Measurements from ENCODE around the gene KCNIP4. TPM values are rescaled to one million over a fixed set of nuclear protein-coding genes. Genes with fewer than 3 reads are reported as not detected.

Gene KCNIP4
- total and polyA plus RNA-seq, 8 donors: 0.05 TPM; not detected in 7

DNA sequence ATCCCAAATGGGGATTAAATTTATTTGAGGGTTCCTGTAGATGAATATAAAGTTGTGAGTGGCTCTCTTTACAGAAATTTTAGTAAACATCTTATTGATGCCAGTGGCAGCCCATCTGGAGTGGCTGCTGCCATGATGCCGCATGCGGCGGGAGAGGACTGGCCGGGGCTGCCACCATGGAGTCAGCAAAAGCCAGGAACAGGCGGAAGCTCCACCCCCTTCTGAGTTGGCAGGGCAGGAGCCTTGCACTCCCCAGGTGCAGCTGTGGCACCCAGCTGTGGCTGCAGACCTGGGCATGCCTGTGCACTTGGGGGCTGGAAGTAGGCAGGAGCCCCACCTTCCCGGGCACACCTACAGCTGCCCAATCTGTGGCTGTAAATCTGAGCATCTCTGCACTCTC is 92.3 kb downstream of the KCNIP4 start:
- no peak for FAIRE-seq
- TF ChIP-seq, protein P1, sequence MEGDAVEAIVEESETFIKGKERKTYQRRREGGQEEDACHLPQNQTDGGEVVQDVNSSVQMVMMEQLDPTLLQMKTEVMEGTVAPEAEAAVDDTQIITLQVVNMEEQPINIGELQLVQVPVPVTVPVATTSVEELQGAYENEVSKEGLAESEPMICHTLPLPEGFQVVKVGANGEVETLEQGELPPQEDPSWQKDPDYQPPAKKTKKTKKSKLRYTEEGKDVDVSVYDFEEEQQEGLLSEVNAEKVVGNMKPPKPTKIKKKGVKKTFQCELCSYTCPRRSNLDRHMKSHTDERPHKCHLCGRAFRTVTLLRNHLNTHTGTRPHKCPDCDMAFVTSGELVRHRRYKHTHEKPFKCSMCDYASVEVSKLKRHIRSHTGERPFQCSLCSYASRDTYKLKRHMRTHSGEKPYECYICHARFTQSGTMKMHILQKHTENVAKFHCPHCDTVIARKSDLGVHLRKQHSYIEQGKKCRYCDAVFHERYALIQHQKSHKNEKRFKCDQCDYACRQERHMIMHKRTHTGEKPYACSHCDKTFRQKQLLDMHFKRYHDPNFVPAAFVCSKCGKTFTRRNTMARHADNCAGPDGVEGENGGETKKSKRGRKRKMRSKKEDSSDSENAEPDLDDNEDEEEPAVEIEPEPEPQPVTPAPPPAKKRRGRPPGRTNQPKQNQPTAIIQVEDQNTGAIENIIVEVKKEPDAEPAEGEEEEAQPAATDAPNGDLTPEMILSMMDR (IDR thresholded peaks at IDR 0.05): no peak
- Histone ChIP-seq H3K27ac (no peak overlapping the region), H3K4me3 (no peak overlapping the region), H3K27me3 (no peaks in the 10 kb centered on the region), H3K36me3 (no peaks in the 10 kb centered on the region), H3K4me1 (no peaks in the 10 kb centered on the region), H3K9me3 (no peaks in the 10 kb centered on the region)
- WGBS, 2 donors: 60% methylated on average over 6 of the region's 6 CpGs
- no peak for ATAC-seq
- peak in 1 of 6 donors; percentile 42 for DNase-seq
- intact Hi-C loops (cut with DNase I): no loop called here

DNA sequence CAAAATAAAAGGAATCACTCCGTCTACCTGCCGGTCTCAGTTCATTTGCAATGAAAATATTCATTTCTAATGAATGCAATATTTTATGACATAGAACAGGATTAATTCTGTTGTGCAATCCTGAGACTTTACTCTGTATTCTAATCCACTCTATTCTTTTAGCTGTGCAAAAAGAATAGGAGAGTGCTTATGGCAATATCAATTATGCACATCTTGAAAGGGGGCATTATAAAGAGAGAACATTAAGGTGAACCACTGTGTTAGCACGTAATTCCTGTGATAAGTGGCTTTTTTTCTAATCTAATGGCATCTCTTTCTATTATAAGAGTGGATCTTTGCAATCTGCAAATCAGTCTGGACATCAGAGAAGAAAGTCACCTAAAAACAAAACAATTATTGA is 99.5 kb downstream of the KCNIP4 start:
- H3K4me1 ChIP-seq: no peaks in the 10 kb centered on the region
- no peak overlapping the region for H3K4me3 ChIP-seq
- DNase-seq (no peak), FAIRE-seq (no peak), ATAC-seq (no peak)
- H3K36me3 ChIP-seq: no peaks in the 10 kb centered on the region
- intact Hi-C loops (cut with DNase I): no loop called here
- no peaks in the 10 kb centered on the region for H3K9me3 ChIP-seq
- WGBS, 2 donors: 66 to 77% methylated on average over 3 of the region's 3 CpGs
- TF ChIP-seq, protein P1 (IDR thresholded peaks at IDR 0.05): no peak
- H3K27me3 ChIP-seq: no peaks in the 10 kb centered on the region
- no peak overlapping the region for H3K27ac ChIP-seq

DNA sequence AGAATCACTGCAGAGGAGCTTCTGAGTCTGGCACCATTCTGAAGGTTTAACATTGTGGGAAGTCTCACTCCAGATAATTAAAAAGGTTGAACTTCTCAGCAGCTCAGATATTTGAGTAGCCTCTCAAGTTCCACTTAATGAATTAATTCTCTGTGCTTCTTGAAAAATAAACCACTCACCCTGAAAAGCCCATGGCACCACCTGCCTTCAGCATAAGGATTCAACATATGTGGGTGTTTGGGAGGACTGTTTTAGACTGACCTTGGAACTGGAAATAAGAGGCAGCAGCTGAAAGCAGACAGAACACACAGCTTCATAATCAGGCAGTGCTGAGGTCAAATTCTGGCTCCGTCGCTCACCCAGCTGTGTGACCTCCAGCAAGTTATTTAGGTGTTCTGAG is 100.6 kb downstream of the KCNIP4 start:
- H3K27ac ChIP-seq: no peak overlapping the region
- FAIRE-seq (no peak), ATAC-seq (no peak), DNase-seq (no peak)
- no peaks in the 10 kb centered on the region for H3K27me3 ChIP-seq
- H3K4me1 ChIP-seq: no peaks in the 10 kb centered on the region
- H3K9me3 ChIP-seq: no peaks in the 10 kb centered on the region
- 56 to 65% methylated on average over 2 of the region's 2 CpGs for WGBS, 2 donors
- no peaks in the 10 kb centered on the region for H3K36me3 ChIP-seq
- no peak overlapping the region for H3K4me3 ChIP-seq
- TF ChIP-seq, protein P1 (IDR thresholded peaks at IDR 0.05): no peak
- intact Hi-C loops (cut with DNase I): no loop called here

DNA sequence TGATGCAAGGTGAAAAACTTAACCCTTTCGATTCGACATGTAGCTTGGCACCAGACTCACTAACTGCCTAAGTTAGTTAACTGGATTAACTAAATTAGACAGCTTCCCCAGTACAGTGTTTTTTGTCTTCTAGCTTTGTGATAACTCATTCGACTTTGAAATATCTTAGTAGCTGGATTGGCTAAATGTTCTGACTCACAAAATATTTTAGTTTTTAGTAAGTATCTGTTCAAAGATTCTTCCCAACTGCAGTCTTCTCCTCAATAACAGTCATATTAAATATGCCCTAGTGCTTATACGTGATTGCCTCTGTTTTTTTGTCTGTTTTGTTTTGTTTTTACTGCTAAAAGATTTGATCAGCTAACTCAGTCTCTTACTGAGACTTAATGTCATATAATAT is 102.9 kb downstream of the KCNIP4 start:
- Histone ChIP-seq H3K4me1 (no peaks in the 10 kb centered on the region), H3K9me3 (no peaks in the 10 kb centered on the region), H3K36me3 (no peaks in the 10 kb centered on the region), H3K27ac (no peak overlapping the region), H3K4me3 (no peak overlapping the region), H3K27me3 (no peaks in the 10 kb centered on the region)
- no peak for FAIRE-seq
- TF ChIP-seq, protein P1 (IDR thresholded peaks at IDR 0.05): no peak
- ATAC-seq: no peak
- WGBS, 2 donors: 43 to 65% methylated on average over 4 of the region's 4 CpGs
- DNase-seq: no peak
- intact Hi-C loops (cut with DNase I): no loop called here

DNA sequence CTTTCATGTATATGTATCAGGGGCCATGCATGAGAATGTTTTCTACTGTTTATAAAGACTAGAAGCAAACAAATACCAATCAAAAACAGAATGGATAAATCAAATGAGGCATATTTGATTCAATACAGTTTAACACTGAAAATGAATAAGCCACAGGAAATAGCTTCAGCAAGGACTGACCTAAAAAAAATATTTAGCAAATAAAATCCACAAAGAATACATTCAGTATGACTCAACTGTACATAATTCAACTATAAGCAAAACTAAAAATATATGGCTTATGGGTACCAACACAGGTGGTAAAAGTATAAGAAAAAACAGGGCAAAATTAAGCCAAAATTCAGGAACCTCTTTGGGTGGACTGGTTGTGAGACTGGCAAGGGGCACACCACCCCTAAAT is 112.9 kb downstream of the KCNIP4 start:
- no peak for FAIRE-seq
- TF ChIP-seq, protein P1 (IDR thresholded peaks at IDR 0.05): no peak
- no peaks in the 10 kb centered on the region for H3K36me3 ChIP-seq
- no peaks in the 10 kb centered on the region for H3K9me3 ChIP-seq
- no peak overlapping the region for H3K27ac ChIP-seq
- H3K27me3 ChIP-seq: no peaks in the 10 kb centered on the region
- no peak for ATAC-seq
- H3K4me3 ChIP-seq: no peak overlapping the region
- no peaks in the 10 kb centered on the region for H3K4me1 ChIP-seq
- intact Hi-C loops (cut with DNase I): no loop called here
- no peak for DNase-seq

Measured in pancreas (tissue), 10 donors.